Breast epithelium (tissue), 4 donors: ENCODE measurements around the gene ASCC3. TPM values are rescaled to one million over a fixed set of nuclear protein-coding genes. Genes with fewer than 3 reads are reported as not detected.

Experiments
- DNase-seq, 2 donors: peaks; one replicate each; pipeline ENCODE4 v3.0.0-alpha.2; 2019; ENCODE audit warnings: low spot score in 2 of 2
- H3K27ac ChIP-seq, 2 donors: fragments of 200-600 bp; sonication (generic) in 1 of 2; one replicate each; pipeline ENCODE4 v1.5.1; 2016 to 2019; ENCODE audit warnings: mild to moderate bottlenecking in 1 of 2
- H3K27me3 ChIP-seq, 2 donors: fragments of 200-600 bp; sonication (generic) in 1 of 2; one replicate each; pipeline versions ENCODE4 v1.5.1 to v1.6.0; 2017 to 2019; ENCODE audit warnings: control low read depth in 1 of 2, mild to moderate bottlenecking in 1 of 2
- H3K36me3 ChIP-seq: fragments of 200-600 bp; one replicate; pipeline ENCODE4 v1.5.1; 2019
- H3K4me1 ChIP-seq, 2 donors: fragments of 200-600 bp; sonication (generic); one replicate each; pipeline ENCODE4 v1.5.1; 2016 to 2019; ENCODE audit warnings: control low read depth in 1 of 2
- H3K4me3 ChIP-seq, 3 donors: fragments of 200-600 bp; sonication (generic); 1 replicate in 2 of 3; 2 replicates in 1 of 3; pipeline ENCODE4 v1.5.1; 2016 to 2019; ENCODE audit warnings: mild to moderate bottlenecking in 3 of 3, moderate library complexity in 2 of 3
- H3K9me3 ChIP-seq, 2 donors: fragments of 200-600 bp; sonication (generic) in 1 of 2; one replicate each; pipeline ENCODE4 v1.5.1; 2016 to 2019; ENCODE audit warnings: control low read depth in 1 of 2
- CTCF ChIP-seq, 3 donors: fragments of 450-650 bp; IDR thresholded peaks; one replicate each; pipeline ENCODE4 v1.5.1; 2016 to 2017; ENCODE audit warnings: antibody characterized with exemption in 3 of 3, mild to moderate bottlenecking in 3 of 3, moderate library complexity in 3 of 3
- POLR2A ChIP-seq: fragments of 450-650 bp; IDR thresholded peaks from one replicate; pipeline ENCODE4 v1.6.1; 2016; ENCODE audit warnings: antibody characterized with exemption, mild to moderate bottlenecking, moderate library complexity
- POLR2AphosphoS5 ChIP-seq, 3 donors: sonication (generic); formaldehyde crosslinking; IDR thresholded peaks; one replicate each; pipeline ENCODE4 v1.6.1; 2017; ENCODE audit warnings: antibody characterized with exemption in 3 of 3
- intact Hi-C: fragments of 100-400 bp; cut with DNase I; formaldehyde crosslinking; loops from one replicate; pipeline ENCODE4 v1.15.1; 2023; ENCODE audit warnings: low total_unique reads
- total RNA-seq, 3 donors: library from RNA; depleted of rRNA; stranded (reverse); fragments of >200 nt; gene quantifications; one replicate each; pipeline ENCODE4 v1.1.0, GENCODE V29; 2016

The ASCC3 gene
- total RNA-seq, 3 donors from 2014 or later, result 23.5 to 49.3 (median 44.6) TPM

GRCh38 chr6:100463630-100464161 lies 417.4 kb downstream of the ASCC3 start:
- TF ChIP-seq CTCF (IDR thresholded peaks at IDR 0.05) (no peak), POLR2A (no peak), POLR2AphosphoS5 (IDR thresholded peaks at IDR 0.05) (no peak)
- Histone ChIP-seq H3K27ac (peak overlapping the region in 1 of 2 donors; percentile 16), H3K27me3 (peaks cover 3 to 100% of the 10 kb centered on the region in 2 donors), H3K4me3 (peak overlapping the region; percentile 35 to 63 (median 39)), H3K4me1 (no peaks in the 10 kb centered on the region), H3K9me3 (peaks cover 0 to 4% of the 10 kb centered on the region in 2 donors), H3K36me3 (no peaks in the 10 kb centered on the region)
- DNase-seq, result no peak
- intact Hi-C loops, result no loop called here

- Histone ChIP-seq H3K4me1 (no peaks in the 10 kb centered on the region), H3K9me3 (peaks cover 0 to 4% of the 10 kb centered on the region in 2 donors), H3K4me3 (peak overlapping the region in 2 of 3 donors; percentile 39 to 63), H3K27ac (no peak overlapping the region), H3K27me3 (peaks cover 3 to 100% of the 10 kb centered on the region in 2 donors), H3K36me3 (no peaks in the 10 kb centered on the region)
- intact Hi-C loops, result no loop called here
- DNase-seq, result no peak
- no peak for TF ChIP-seq POLR2A
- no peak for TF ChIP-seq POLR2AphosphoS5 (IDR thresholded peaks at IDR 0.05)
- TF ChIP-seq CTCF (IDR thresholded peaks at IDR 0.05), result no peak
These were observed 418.2 kb downstream of the ASCC3 start for GRCh38 chr6:100462706-100463629.

GRCh38 chr6:100461917-100462705 lies 419.0 kb downstream of the ASCC3 start:
- no peaks in the 10 kb centered on the region for H3K4me1 ChIP-seq
- H3K27me3 ChIP-seq, result peaks cover 5 to 100% of the 10 kb centered on the region in 2 donors
- peak overlapping the region in 1 of 3 donors; percentile 6 for H3K4me3 ChIP-seq

GRCh38 chr6:100461278-100461916 lies 419.7 kb downstream of the ASCC3 start:
- peak overlapping the region; percentile 11 to 29 (median 24) for H3K4me3 ChIP-seq

More at GRCh38 chr6:100461917-100462705, 419.0 kb downstream of the ASCC3 start:
- TF ChIP-seq POLR2AphosphoS5 (IDR thresholded peaks at IDR 0.05) (no peak), POLR2A (no peak), CTCF (IDR thresholded peaks at IDR 0.05) (no peak)
- H3K36me3 ChIP-seq, result no peaks in the 10 kb centered on the region
- DNase-seq, result no peak
- no peak overlapping the region for H3K27ac ChIP-seq
- intact Hi-C loops, result no loop called here
- peaks cover 0 to 4% of the 10 kb centered on the region in 2 donors for H3K9me3 ChIP-seq

More at GRCh38 chr6:100461278-100461916, 419.7 kb downstream of the ASCC3 start:
- no peak for DNase-seq
- H3K27me3 ChIP-seq, result peaks cover 6 to 100% of the 10 kb centered on the region in 2 donors
- H3K4me1 ChIP-seq, result no peaks in the 10 kb centered on the region
- no peaks in the 10 kb centered on the region for H3K36me3 ChIP-seq
- intact Hi-C loops, result no loop called here
- peaks cover 0 to 4% of the 10 kb centered on the region in 2 donors for H3K9me3 ChIP-seq
- no peak overlapping the region for H3K27ac ChIP-seq
- TF ChIP-seq POLR2AphosphoS5 (IDR thresholded peaks at IDR 0.05) (no peak), POLR2A (no peak), CTCF (IDR thresholded peaks at IDR 0.05) (no peak)
